T-helper 22 cell (primary cell): Measurements from ENCODE around the gene ZNF609.
"Not testable (repeated sequence)": the region's sequence is repeated elsewhere in the genome, so short reads cannot be mapped to it uniquely, and the experiment has no call there.

Experiments
- DNase-seq: peaks from one replicate; pipeline ENCODE4 v3.0.0-alpha.2; 2020; ENCODE audit warnings: low read depth

ZNF609 gene

GRCh38 chr15:64459066-64459781 lies 1.2 kb upstream of the ZNF609 start:
- no peak for DNase-seq

- no peak for DNase-seq
Observed at GRCh38 chr15:64460724-64461720, 644 bp downstream of the ZNF609 start.

GRCh38 chr15:64461721-64462162 lies 1.4 kb downstream of the ZNF609 start:
- DNase-seq = no peak

GRCh38 chr15:64462492-64462891 lies 2.1 kb downstream of the ZNF609 start:
- no peak for DNase-seq

- DNase-seq = no peak
Observed at GRCh38 chr15:64464276-64465005, 4.1 kb downstream of the ZNF609 start.

GRCh38 chr15:64466408-64467141 lies 6.2 kb downstream of the ZNF609 start:
- no peak for DNase-seq

- DNase-seq = no peak
Observed at GRCh38 chr15:64472161-64472560, 11.8 kb downstream of the ZNF609 start.

GRCh38 chr15:64474846-64475245 lies 14.5 kb downstream of the ZNF609 start:
- no peak for DNase-seq

- DNase-seq = no peak
Observed at GRCh38 chr15:64476550-64476949, 16.2 kb downstream of the ZNF609 start.

GRCh38 chr15:64478863-64479262 lies 18.5 kb downstream of the ZNF609 start:
- DNase-seq = no peak

- no peak for DNase-seq
Observed at GRCh38 chr15:64480891-64481290, 20.5 kb downstream of the ZNF609 start.

GRCh38 chr15:64483749-64484148 lies 23.4 kb downstream of the ZNF609 start:
- no peak for DNase-seq

- DNase-seq = no peak
Observed at GRCh38 chr15:64485796-64486195, 25.4 kb downstream of the ZNF609 start.

GRCh38 chr15:64490598-64491259 lies 30.4 kb downstream of the ZNF609 start:
- no peak for DNase-seq

GRCh38 chr15:64493641-64494040 lies 33.3 kb downstream of the ZNF609 start:
- no peak for DNase-seq

- not testable (repeated sequence) for DNase-seq
Observed at GRCh38 chr15:64495968-64496367, 35.6 kb downstream of the ZNF609 start.

- DNase-seq = no peak
Observed at GRCh38 chr15:64500695-64501395, 40.5 kb downstream of the ZNF609 start.

- DNase-seq = no peak
Observed at GRCh38 chr15:64501396-64501715, 41.0 kb downstream of the ZNF609 start.

- DNase-seq = no peak
Observed at GRCh38 chr15:64502151-64502550, 41.8 kb downstream of the ZNF609 start.

GRCh38 chr15:64502551-64502950 lies 42.2 kb downstream of the ZNF609 start:
- DNase-seq = no peak

- DNase-seq = no peak
Observed at GRCh38 chr15:64503197-64503596, 42.8 kb downstream of the ZNF609 start.
